Duodenal mucosa (tissue), 2 donors: ENCODE measurements around the gene PANK4.

Experiments
- H3K27ac ChIP-seq: one replicate; pipeline ENCODE4 v1.7.0; 2013; ENCODE audit warnings: low read depth, low read length
- H3K27me3 ChIP-seq, 2 donors: one replicate each; pipeline ENCODE4 v1.7.0; 2013; ENCODE audit warnings: low read length in 2 of 2, control low read depth in 1 of 2; ENCODE audit not compliant: insufficient read depth in 2 of 2, control insufficient read depth in 1 of 2
- H3K36me3 ChIP-seq, 2 donors: one replicate each; pipeline ENCODE4 v1.7.0; 2013; ENCODE audit warnings: low read length in 2 of 2, control low read depth in 1 of 2; ENCODE audit not compliant: insufficient read depth in 2 of 2, control insufficient read depth in 1 of 2
- H3K4me1 ChIP-seq, 2 donors: one replicate each; pipeline ENCODE4 v1.7.0; 2013; ENCODE audit warnings: low read length in 2 of 2, control low read depth in 1 of 2; ENCODE audit not compliant: insufficient read depth in 2 of 2, control insufficient read depth in 1 of 2
- H3K4me3 ChIP-seq, 2 donors: one replicate each; pipeline ENCODE4 v1.7.0; 2013; ENCODE audit warnings: low read length in 2 of 2, low read depth in 1 of 2
- H3K9ac ChIP-seq, 2 donors: one replicate each; pipeline ENCODE4 v1.7.0; 2013; ENCODE audit warnings: low read length in 2 of 2, low read depth in 1 of 2
- H3K9me3 ChIP-seq, 2 donors: one replicate each; pipeline ENCODE4 v1.7.0; 2013; ENCODE audit warnings: low read length in 2 of 2, control low read depth in 1 of 2; ENCODE audit not compliant: control insufficient read depth in 1 of 2

Gene PANK4

DNA sequence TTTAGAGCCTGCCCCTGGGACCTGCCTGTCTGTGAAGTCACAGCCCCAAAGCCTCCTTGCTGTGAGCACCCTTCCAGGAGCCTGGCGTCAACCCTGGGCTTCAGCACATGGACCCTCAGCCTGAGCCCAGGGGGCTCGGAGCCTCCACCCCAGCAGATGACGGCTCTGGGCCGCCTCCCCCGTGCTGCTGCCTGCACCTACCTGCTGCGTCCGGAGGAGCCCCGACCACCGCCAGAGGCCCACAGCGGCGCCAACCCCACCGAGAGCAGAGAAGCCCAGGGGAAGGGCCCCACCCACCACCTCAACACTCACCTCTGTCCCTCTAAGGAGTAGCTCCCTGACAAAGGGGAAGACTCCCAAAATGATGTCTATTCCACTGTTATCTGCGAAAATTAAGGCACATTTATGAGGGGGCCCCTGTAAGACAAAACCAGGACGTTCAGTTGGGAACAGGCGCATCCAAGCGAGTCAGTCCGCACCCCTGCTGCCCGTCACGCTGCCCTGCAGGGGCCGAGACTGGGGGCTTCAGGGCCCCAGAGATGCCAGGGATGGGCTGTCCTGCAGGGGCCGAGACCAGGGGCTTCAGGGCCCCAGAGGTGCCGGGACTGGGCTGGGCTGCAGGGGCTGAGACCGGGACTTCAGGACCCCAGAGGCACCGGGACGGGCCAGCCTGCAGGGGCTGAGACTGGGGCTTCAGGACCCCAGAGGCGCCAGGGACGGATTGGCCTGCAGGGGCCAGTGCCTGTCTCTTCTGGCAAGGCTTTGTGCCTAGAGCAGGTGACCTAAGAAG is 15.8 kb downstream of the PANK4 start:
- no peak overlapping the region for H3K9ac ChIP-seq
- peaks cover 0 to 2% of the 10 kb centered on the region in 2 donors for H3K27me3 ChIP-seq
- no peaks in the 10 kb centered on the region for H3K9me3 ChIP-seq
- H3K27ac ChIP-seq: no peak overlapping the region
- no peaks in the 10 kb centered on the region for H3K4me1 ChIP-seq
- H3K4me3 ChIP-seq: no peak overlapping the region
- H3K36me3 ChIP-seq: peaks cover 48 to 76% of the 10 kb centered on the region in 2 donors

DNA sequence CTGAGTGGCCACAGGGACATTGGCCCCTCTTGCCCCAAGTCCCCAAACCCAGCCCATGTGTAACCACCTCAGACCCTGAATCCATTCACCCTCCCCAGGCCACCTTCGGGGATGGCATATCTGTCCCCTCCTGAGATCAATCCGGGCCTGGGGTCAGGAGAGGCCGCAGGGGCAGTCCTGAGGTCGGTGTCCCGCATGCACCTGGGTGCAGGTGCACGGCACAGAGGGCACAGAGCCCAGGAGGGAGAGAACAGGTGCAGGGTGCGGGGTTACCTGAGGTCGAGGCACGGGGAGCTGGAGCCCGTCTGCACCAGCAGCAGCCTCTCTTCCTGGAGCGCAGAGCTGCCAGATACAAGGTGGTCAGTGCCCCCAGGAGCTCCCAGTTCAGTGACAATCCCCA is 16.8 kb downstream of the PANK4 start:
- Histone ChIP-seq H3K27me3 (peaks cover 0 to 6% of the 10 kb centered on the region in 2 donors), H3K36me3 (peaks cover 43 to 67% of the 10 kb centered on the region in 2 donors), H3K9me3 (no peaks in the 10 kb centered on the region), H3K9ac (no peak overlapping the region), H3K27ac (no peak overlapping the region), H3K4me3 (no peak overlapping the region), H3K4me1 (no peaks in the 10 kb centered on the region)

DNA sequence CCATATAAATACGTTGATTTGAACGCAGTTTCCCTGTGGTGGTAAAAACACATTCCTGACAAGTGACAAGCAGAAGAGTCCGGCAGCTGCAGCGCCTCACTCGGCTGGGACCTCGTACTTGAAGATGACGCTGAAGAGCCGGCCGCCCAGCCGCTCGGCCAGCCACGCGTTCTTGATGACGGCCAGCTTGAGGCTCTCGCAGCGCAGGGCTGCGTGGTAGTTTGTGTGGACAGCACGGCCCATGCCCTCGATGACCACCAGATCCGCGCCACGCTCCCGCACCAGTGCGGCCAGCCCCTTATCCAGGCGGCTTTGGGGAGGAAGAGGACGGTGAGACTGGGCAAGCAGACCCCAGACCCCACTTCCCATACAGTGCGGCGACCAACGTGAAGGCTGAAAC is 17.6 kb downstream of the PANK4 start:
- Histone ChIP-seq H3K4me1 (no peaks in the 10 kb centered on the region), H3K4me3 (no peak overlapping the region), H3K27ac (no peak overlapping the region), H3K27me3 (peaks cover 0 to 13% of the 10 kb centered on the region in 2 donors), H3K9ac (no peak overlapping the region), H3K36me3 (peaks cover 39 to 61% of the 10 kb centered on the region in 2 donors), H3K9me3 (no peaks in the 10 kb centered on the region)

DNA sequence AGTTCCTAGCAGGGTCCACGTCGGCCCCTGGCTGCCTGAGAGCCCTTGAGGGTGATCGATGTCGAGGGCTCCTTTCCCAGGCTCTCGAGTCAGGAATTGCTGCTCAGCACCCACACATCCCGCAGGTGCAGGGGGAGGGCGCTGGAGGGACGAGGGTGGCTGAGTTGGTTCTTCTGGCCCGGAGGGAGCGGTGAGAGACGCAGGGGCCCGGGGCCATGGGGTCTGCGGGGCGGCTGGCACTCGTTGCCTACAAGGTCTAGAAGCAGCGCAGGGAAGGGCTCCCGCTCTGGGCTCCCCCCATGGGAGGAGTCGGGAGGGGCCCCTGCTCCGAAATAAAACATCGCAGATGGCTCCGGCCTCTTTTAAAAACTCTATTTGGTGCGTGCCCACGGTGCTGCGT is 18.2 kb downstream of the PANK4 start:
- H3K27ac ChIP-seq: no peak overlapping the region
- H3K4me3 ChIP-seq: no peak overlapping the region
- H3K27me3 ChIP-seq: peaks cover 0 to 13% of the 10 kb centered on the region in 2 donors
- H3K4me1 ChIP-seq: no peaks in the 10 kb centered on the region
- H3K9ac ChIP-seq: no peak overlapping the region
- H3K9me3 ChIP-seq: no peaks in the 10 kb centered on the region
- H3K36me3 ChIP-seq: peaks cover 37 to 55% of the 10 kb centered on the region in 2 donors

DNA sequence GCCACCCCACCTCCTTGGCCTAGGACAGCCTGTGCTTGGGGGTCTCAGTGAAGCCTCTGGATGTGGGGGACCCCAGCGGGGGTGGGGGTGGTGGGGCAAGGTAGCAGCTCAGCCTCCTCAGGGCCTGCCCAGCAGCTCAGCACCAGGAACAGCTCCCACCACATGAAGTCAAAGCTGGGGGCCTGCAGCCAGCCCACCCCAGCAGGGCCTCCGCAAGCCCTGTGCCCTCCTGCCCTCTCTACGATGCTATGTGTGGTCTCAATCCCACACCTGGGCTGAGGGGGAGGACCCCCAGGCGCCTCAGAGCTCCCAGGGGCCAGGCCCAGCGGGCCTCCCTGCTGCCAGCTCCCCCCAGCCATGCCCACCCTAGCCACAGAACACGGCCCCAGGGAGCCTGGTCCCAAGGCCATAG is 18.6 kb downstream of the PANK4 start:
- H3K36me3 ChIP-seq: peaks cover 34 to 51% of the 10 kb centered on the region in 2 donors

DNA sequence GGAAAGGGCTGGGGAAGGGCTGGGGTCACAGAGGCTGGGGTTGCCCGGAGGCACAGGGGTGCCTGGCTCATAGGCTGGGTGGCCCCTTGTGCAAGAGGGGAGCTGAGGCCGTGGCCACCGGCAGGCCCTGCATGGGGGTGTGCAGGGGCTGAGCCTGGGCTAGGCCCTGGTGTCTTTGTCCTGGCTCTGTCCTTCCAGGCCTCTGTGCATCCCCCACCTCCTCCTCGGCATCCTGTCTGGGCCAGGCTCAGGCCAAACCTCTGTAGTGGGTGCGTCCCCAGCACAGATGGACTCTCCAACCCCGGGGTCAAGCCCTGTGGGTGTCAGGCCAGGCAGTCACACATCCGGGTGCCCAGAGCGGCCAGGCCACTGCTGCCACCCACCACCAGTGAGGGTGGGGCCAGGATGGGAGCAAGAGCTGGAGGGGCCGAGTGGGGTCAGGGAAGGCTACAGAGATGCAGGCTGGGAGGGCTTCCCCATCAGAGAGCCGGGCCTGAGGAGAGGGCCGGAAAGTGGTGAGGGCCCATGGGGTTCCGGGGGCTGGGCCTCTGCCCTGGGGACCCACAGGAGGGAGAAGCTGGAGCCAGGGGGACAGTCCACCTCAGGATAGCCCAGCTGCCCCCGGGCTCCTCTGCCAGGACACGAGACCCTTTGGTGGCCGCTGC is 19.4 kb downstream of the PANK4 start:
- H3K27me3 ChIP-seq: peaks cover 0 to 13% of the 10 kb centered on the region in 2 donors
- no peak overlapping the region for H3K27ac ChIP-seq
- H3K36me3 ChIP-seq: peaks cover 28 to 43% of the 10 kb centered on the region in 2 donors
- no peaks in the 10 kb centered on the region for H3K9me3 ChIP-seq
- no peak overlapping the region for H3K4me3 ChIP-seq
- H3K4me1 ChIP-seq: no peaks in the 10 kb centered on the region
- H3K9ac ChIP-seq: no peak overlapping the region

More for the DNA sequence above, 18.6 kb downstream of the PANK4 start:
- Histone ChIP-seq H3K4me3 (no peak overlapping the region), H3K9ac (no peak overlapping the region), H3K27ac (no peak overlapping the region), H3K4me1 (no peaks in the 10 kb centered on the region), H3K27me3 (peaks cover 0 to 13% of the 10 kb centered on the region in 2 donors), H3K9me3 (no peaks in the 10 kb centered on the region)

DNA sequence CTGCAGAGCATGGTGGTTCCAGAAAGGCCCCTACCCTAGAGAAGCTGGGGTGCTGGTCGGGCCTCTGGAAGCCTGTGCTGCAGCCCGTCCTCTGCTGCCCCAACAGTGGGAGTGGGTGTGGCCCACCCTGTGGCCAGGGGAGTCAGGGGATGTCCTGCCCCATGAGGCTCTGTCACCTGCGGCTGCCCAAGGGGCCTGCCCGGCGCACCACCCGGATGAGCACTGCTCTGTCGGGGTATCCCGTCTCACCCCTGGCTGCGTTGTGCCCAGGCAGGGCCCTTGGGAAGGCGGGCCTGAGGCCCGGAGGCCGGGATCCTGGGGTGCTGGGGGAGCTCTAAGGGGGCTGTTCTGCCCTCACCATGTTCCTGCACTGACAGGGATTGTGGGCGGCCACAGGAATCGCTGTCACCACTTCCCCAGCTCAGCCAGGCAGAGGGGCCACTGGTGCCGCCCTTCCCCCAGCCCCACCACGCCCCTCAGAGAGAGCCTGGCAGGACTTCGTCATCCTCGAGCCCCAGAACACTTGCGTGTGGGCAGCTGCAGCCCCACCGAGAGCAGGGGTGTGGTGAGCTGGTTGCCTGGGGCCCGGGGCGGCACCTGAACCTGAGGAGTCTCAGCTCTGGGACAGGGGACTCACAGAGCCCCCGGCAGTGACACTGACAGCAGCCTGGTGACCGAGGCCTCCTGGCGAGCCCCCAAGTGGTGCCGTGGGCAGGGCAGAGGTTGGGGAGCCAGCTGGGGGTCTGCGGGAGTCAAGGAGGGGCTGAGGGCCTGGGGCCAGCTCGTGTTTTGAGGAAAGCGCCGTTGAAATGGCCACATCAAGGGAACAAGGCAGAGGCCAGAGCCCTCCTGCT is 20.2 kb downstream of the PANK4 start:
- H3K27me3 ChIP-seq: peaks cover 0 to 13% of the 10 kb centered on the region in 2 donors

DNA sequence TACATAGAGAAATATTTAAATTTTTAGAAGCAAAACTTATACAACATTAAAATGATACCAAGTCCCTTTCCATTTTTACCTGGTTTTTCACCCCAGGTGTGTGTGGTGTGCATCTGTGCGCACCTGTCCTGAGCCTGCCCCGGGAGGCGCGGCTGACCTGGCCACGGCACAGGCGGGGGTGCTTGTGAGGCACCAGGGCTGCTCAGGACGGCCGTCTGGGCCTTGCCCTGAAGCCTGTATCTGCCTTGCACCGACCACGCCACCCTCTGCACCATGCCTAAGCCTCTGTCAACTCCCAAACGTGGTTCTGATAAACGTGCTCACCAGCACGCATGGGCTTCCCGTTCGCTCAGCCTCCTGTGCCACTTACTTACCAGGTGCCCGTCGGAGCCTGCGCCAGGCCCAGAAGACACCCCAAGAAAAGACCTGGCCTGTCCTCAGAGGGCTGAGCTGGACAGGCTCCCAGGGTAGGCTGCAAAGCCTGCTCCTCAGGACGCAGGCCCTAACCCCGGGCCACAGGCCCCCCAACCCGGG is 20.9 kb downstream of the PANK4 start:
- Histone ChIP-seq H3K4me3 (no peak overlapping the region), H3K36me3 (peaks cover 20 to 29% of the 10 kb centered on the region in 2 donors), H3K27me3 (peaks cover 0 to 13% of the 10 kb centered on the region in 2 donors)

More for the DNA sequence above, 20.2 kb downstream of the PANK4 start:
- Histone ChIP-seq H3K4me1 (no peaks in the 10 kb centered on the region), H3K36me3 (peaks cover 22 to 35% of the 10 kb centered on the region in 2 donors), H3K9me3 (no peaks in the 10 kb centered on the region), H3K9ac (no peak overlapping the region), H3K27ac (no peak overlapping the region), H3K4me3 (no peak overlapping the region)

DNA sequence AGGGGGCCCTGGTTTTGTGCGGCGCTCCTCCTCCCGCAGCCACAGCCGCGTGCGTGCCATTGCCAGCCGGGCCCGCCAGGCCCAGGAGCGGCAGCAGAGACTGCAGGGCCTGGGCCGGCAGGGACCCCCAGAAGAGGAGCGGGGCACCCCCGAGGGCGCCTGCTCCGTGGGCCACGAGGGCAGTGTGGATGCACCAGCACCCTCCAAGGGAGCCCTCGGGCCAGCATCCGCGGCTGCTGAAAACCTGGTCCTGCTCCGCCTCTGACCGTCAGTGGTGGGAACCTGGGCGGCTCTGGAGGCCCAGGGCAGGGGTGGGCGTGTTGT is 21.5 kb downstream of the PANK4 start:
- Histone ChIP-seq H3K27ac (no peak overlapping the region), H3K27me3 (peaks cover 0 to 13% of the 10 kb centered on the region in 2 donors), H3K9me3 (no peaks in the 10 kb centered on the region), H3K9ac (no peak overlapping the region), H3K4me3 (no peak overlapping the region), H3K36me3 (peaks cover 14 to 23% of the 10 kb centered on the region in 2 donors), H3K4me1 (no peaks in the 10 kb centered on the region)

More for the DNA sequence above, 20.9 kb downstream of the PANK4 start:
- no peaks in the 10 kb centered on the region for H3K9me3 ChIP-seq
- no peaks in the 10 kb centered on the region for H3K4me1 ChIP-seq
- H3K27ac ChIP-seq: no peak overlapping the region
- H3K9ac ChIP-seq: no peak overlapping the region
